C4-2B (cell line): ENCODE measurements around the gene MORC3.
A peak's percentile ranks its signal among the peaks of the same experiment; 100 is the strongest.

Experiments used
- H3K27ac ChIP-seq: fragments of 450-650 bp; 2 replicates; pipeline ENCODE4 v1.5.1; 2017
- CTCF ChIP-seq: fragments of 450-650 bp; conservative IDR thresholded peaks from 2 replicates; pipeline ENCODE4 v1.5.1; 2017; ENCODE audit warnings: mild to moderate bottlenecking
- ZFX ChIP-seq: fragments of 450-650 bp; IDR thresholded peaks from 2 replicates; pipeline ENCODE4 v1.6.1; 2017

Gene MORC3

GRCh38 chr21:36422279-36423098, 102.5 kb downstream of the MORC3 start:
- no peak overlapping the region for H3K27ac ChIP-seq
- peak; percentile 87 for TF ChIP-seq CTCF
- no peak for TF ChIP-seq ZFX

GRCh38 chr21:36423771-36424433, 103.9 kb downstream of the MORC3 start:
- TF ChIP-seq ZFX = no peak

GRCh38 chr21:36424592-36424991, 104.6 kb downstream of the MORC3 start:
- TF ChIP-seq CTCF = no peak
- no peak for TF ChIP-seq ZFX

More at GRCh38 chr21:36423771-36424433, 103.9 kb downstream of the MORC3 start:
- H3K27ac ChIP-seq = no peak overlapping the region

GRCh38 chr21:36425286-36425685, 105.3 kb downstream of the MORC3 start:
- H3K27ac ChIP-seq = no peak overlapping the region
- TF ChIP-seq CTCF (no peak), ZFX (no peak)

More at GRCh38 chr21:36424592-36424991, 104.6 kb downstream of the MORC3 start:
- no peak overlapping the region for H3K27ac ChIP-seq
